H1 (cell line): ENCODE measurements around the gene CACNA2D3. TPM values are rescaled to one million over a fixed set of nuclear protein-coding genes. Genes with fewer than 3 reads are reported as not detected.

ENCODE experiments used
- CTCF ChIA-PET: fragments of 300-600 bp; sonication (Branson Sonifier 250); formaldehyde crosslinking; loops from one replicate; lab custom pipeline; 2021; ENCODE audit not compliant: partially characterized antibody; lab: Charles Lee
- POLR2A ChIA-PET: fragments of 300-600 bp; sonication (Branson Sonifier 250); formaldehyde crosslinking; loops from one replicate; lab custom pipeline; 2021; ENCODE audit warnings: inconsistent platforms; ENCODE audit not compliant: partially characterized antibody; lab: Charles Lee
- DNase-seq, 2 experiments: peaks; one replicate each; pipeline versions ENCODE4 v3.0.0 to v3.0.0-alpha.2; 2010 to 2022; ENCODE audit warnings: low spot score in 2 of 2, low read depth in 1 of 2, mixed read lengths in 1 of 2
- FAIRE-seq: peaks from 2 replicates; lab custom pipeline; 2011; peaks lifted over from hg19 to GRCh38; lab: Jason Lieb, UNC
- H2AFZ ChIP-seq: 2 replicates; pipeline ENCODE4 v1.8.1; 2012; ENCODE audit warnings: low read length, inconsistent platforms
- H2AK5ac ChIP-seq: 2 replicates; pipeline ENCODE4 v1.6.1; 2013; ENCODE audit warnings: low read depth, low read length
- H2BK120ac ChIP-seq: replicated peaks from 2 replicates; pipeline ENCODE3; 2013; ENCODE audit warnings: low read depth, low read length, inconsistent platforms
- H2BK12ac ChIP-seq: 2 replicates; pipeline ENCODE4 v1.6.1; 2013; ENCODE audit warnings: low read depth, low read length
- H2BK15ac ChIP-seq: 2 replicates; pipeline ENCODE4 v1.6.1; 2013; ENCODE audit warnings: low read length
- H2BK20ac ChIP-seq: 2 replicates; pipeline ENCODE4 v1.6.1; 2013; ENCODE audit warnings: low read length
- H2BK5ac ChIP-seq: 2 replicates; pipeline ENCODE4 v1.6.1; 2013; ENCODE audit warnings: low read depth, low read length
- H3K14ac ChIP-seq: 2 replicates; pipeline ENCODE4 v1.6.1; 2013; ENCODE audit warnings: inconsistent platforms; ENCODE audit not compliant: insufficient read length
- H3K18ac ChIP-seq: 2 replicates; pipeline ENCODE4 v1.6.1; 2013; ENCODE audit warnings: low read length; ENCODE audit errors: extremely low read depth
- H3K23ac ChIP-seq: 2 replicates; pipeline ENCODE4 v1.6.1; 2013; ENCODE audit warnings: inconsistent platforms; ENCODE audit not compliant: insufficient read length
- H3K23me2 ChIP-seq: 2 replicates; pipeline ENCODE4 v1.6.1; 2013; ENCODE audit warnings: low read depth, low read length
- H3K27ac ChIP-seq: 2 replicates; pipeline ENCODE4 v1.6.1; 2011; ENCODE audit warnings: low read depth, low read length, inconsistent platforms
- H3K27me3 ChIP-seq, 4 experiments: replicated peaks in 1 of 4; 1 replicate in 1 of 4; 2 replicates in 3 of 4; pipeline versions ENCODE4 v1.6.1 to v1.8.1; 2011 to 2013; ENCODE audit warnings: low read length in 3 of 4, mild to moderate bottlenecking in 3 of 4, inconsistent platforms in 2 of 4, mixed read lengths in 2 of 4, moderate library complexity in 1 of 4; ENCODE audit not compliant: control insufficient read depth in 3 of 4, insufficient read depth in 3 of 4; ENCODE audit errors: extremely low read depth in 1 of 4
- H3K36me3 ChIP-seq, 4 experiments: 2 replicates each; pipeline versions ENCODE4 v1.6.1 to v1.8.1; 2011 to 2013; ENCODE audit warnings: mild to moderate bottlenecking in 4 of 4, low read length in 3 of 4, moderate library complexity in 2 of 4, control low read depth in 1 of 4, inconsistent platforms in 1 of 4; ENCODE audit not compliant: insufficient read depth in 4 of 4, control insufficient read depth in 2 of 4
- H3K4ac ChIP-seq: replicated peaks from 2 replicates; pipeline ENCODE3; 2013; ENCODE audit warnings: low read length, low read depth, mixed read lengths, inconsistent platforms; ENCODE audit not compliant: insufficient read length
- H3K4me1 ChIP-seq, 4 experiments: replicated peaks in 1 of 4; 1 replicate in 1 of 4; 2 replicates in 3 of 4; pipeline versions ENCODE4 v1.6.1 to v1.8.1; 2011 to 2013; ENCODE audit warnings: low read length in 3 of 4, inconsistent platforms in 2 of 4, mixed read lengths in 1 of 4; ENCODE audit not compliant: insufficient read depth in 4 of 4, control insufficient read depth in 3 of 4
- H3K4me2 ChIP-seq, 2 experiments: 2 replicates each; pipeline versions ENCODE4 v1.6.1 to v1.8.1; 2011 to 2013; ENCODE audit warnings: low read depth in 2 of 2, low read length in 2 of 2, control low read depth in 1 of 2, inconsistent platforms in 1 of 2, mild to moderate bottlenecking in 1 of 2; ENCODE audit not compliant: insufficient read depth in 1 of 2
- H3K4me3 ChIP-seq, 4 experiments: fragments of 200-600, 300-600 bp in 1 of 4; sonication (generic), shearing (Covaris generic), sonication (Bioruptor Twin) in 1 of 4; 2 replicates each; pipeline versions ENCODE4 v1.5.1 to v1.8.1; 2011 to 2016; ENCODE audit warnings: low read length in 4 of 4, low read depth in 3 of 4, control low read depth in 2 of 4, inconsistent platforms in 2 of 4, mild to moderate bottlenecking in 2 of 4, mixed read lengths in 1 of 4, moderate library complexity in 1 of 4; ENCODE audit not compliant: insufficient read depth in 2 of 4; ENCODE audit errors: extremely low read depth in 1 of 4
- H3K56ac ChIP-seq: replicated peaks from 2 replicates; pipeline ENCODE3; 2013; ENCODE audit warnings: low read depth, mild to moderate bottlenecking, mixed read lengths, low read length, inconsistent platforms; ENCODE audit not compliant: insufficient read length
- H3K79me1 ChIP-seq: 2 replicates; pipeline ENCODE4 v1.6.1; 2013; ENCODE audit warnings: low read depth, low read length, control low read depth
- H3K79me2 ChIP-seq, 2 experiments: 2 replicates each; pipeline versions ENCODE4 v1.6.1 to v1.8.1; 2012 to 2013; ENCODE audit warnings: low read length in 2 of 2, mild to moderate bottlenecking in 2 of 2, inconsistent platforms in 1 of 2; ENCODE audit not compliant: insufficient read depth in 2 of 2, control insufficient read depth in 1 of 2
- H3K9ac ChIP-seq, 4 experiments: replicated peaks in 1 of 4; 1 replicate in 1 of 4; 2 replicates in 3 of 4; pipeline versions ENCODE4 v1.6.1 to v1.8.1; 2011 to 2013; ENCODE audit warnings: low read depth in 3 of 4, low read length in 3 of 4, control low read depth in 2 of 4, mild to moderate bottlenecking in 2 of 4, moderate library complexity in 2 of 4, inconsistent platforms in 1 of 4; ENCODE audit errors: extremely low read depth in 1 of 4
- H3K9me3 ChIP-seq, 2 experiments: 2 replicates each; pipeline versions ENCODE4 v1.6.1 to v1.8.1; 2012 to 2013; ENCODE audit warnings: mild to moderate bottlenecking in 2 of 2, moderate library complexity in 2 of 2, control low read depth in 1 of 2, inconsistent platforms in 1 of 2, low read depth in 1 of 2, low read length in 1 of 2, mixed read lengths in 1 of 2; ENCODE audit not compliant: insufficient read depth in 2 of 2
- H4K20me1 ChIP-seq, 2 experiments: replicated peaks in 1 of 2; 2 replicates each; pipeline versions ENCODE3 to v1.8.1; 2011 to 2013; ENCODE audit warnings: inconsistent platforms in 2 of 2, low read length in 2 of 2, mild to moderate bottlenecking in 1 of 2; ENCODE audit not compliant: insufficient read depth in 2 of 2, control insufficient read depth in 1 of 2
- H4K5ac ChIP-seq: 2 replicates; pipeline ENCODE4 v1.6.1; 2013; ENCODE audit warnings: low read length, low read depth, mixed read lengths, inconsistent platforms; ENCODE audit not compliant: insufficient read length
- H4K8ac ChIP-seq: 2 replicates; pipeline ENCODE4 v1.8.0; 2013; ENCODE audit warnings: mild to moderate bottlenecking, moderate library complexity, low read length, inconsistent platforms; ENCODE audit not compliant: insufficient read depth; ENCODE audit errors: extremely low read depth
- H4K91ac ChIP-seq: replicated peaks from 2 replicates; pipeline ENCODE3; 2013; ENCODE audit warnings: low read length, mixed read lengths, inconsistent platforms; ENCODE audit not compliant: insufficient read length
- ASH2L ChIP-seq: fragments of 200-600, 300-600 bp; sonication (generic); IDR thresholded peaks from one replicate; pipeline ENCODE4 v1.7.1; 2017; ENCODE audit warnings: low read length
- CEBPB ChIP-seq: IDR thresholded peaks from 2 replicates; pipeline ENCODE4 v1.6.1; 2012; ENCODE audit warnings: low read depth, low read length
- CHD2 ChIP-seq: IDR thresholded peaks from 2 replicates; pipeline ENCODE4 v1.6.1; 2012; ENCODE audit warnings: low read length, improper control_type of control experiment
- EZH2 ChIP-seq: fragments of 200-600 bp; sonication (generic); IDR thresholded peaks from 2 replicates; pipeline ENCODE4 v1.7.1; 2012; ENCODE audit warnings: low read depth, mild to moderate bottlenecking, moderate library complexity, low read length, inconsistent platforms; ENCODE audit not compliant: severe bottlenecking
- FOSL1 ChIP-seq: IDR thresholded peaks from 2 replicates; pipeline ENCODE4 v1.6.1; 2011; ENCODE audit warnings: mild to moderate bottlenecking, low read depth, low read length, moderate library complexity; ENCODE audit not compliant: insufficient read depth
- GTF2F1 ChIP-seq: IDR thresholded peaks from 2 replicates; pipeline ENCODE4 v1.6.1; 2012; ENCODE audit warnings: low read depth, low read length, improper control_type of control experiment, borderline replicate concordance
- PHF8 ChIP-seq: fragments of 200-600 bp; sonication (generic); conservative IDR thresholded peaks from 2 replicates; pipeline ENCODE4 v1.7.1; 2012; ENCODE audit warnings: low read depth, mild to moderate bottlenecking, inconsistent platforms, low read length, moderate library complexity
- POU5F1 ChIP-seq: IDR thresholded peaks from 2 replicates; pipeline ENCODE4 v1.6.1; 2011; ENCODE audit warnings: low read depth, mild to moderate bottlenecking, low read length, moderate library complexity
- SIN3A ChIP-seq, 2 experiments: IDR thresholded peaks in 1 of 2; conservative IDR thresholded peaks in 1 of 2; 2 replicates each; pipeline ENCODE4 v1.6.1; 2011 to 2012; ENCODE audit warnings: low read length in 2 of 2, improper control_type of control experiment in 1 of 2, low read depth in 1 of 2, mild to moderate bottlenecking in 1 of 2
- SRF ChIP-seq: IDR thresholded peaks from 2 replicates; pipeline ENCODE4 v1.6.1; 2011; ENCODE audit warnings: mild to moderate bottlenecking, low read depth, low read length, moderate library complexity
- TAF1 ChIP-seq: IDR thresholded peaks from 2 replicates; pipeline ENCODE4 v1.6.1; 2011; ENCODE audit warnings: mild to moderate bottlenecking, low read depth, low read length
- TEAD4 ChIP-seq: IDR thresholded peaks from 2 replicates; pipeline ENCODE4 v1.6.1; 2012; ENCODE audit warnings: low read depth, low read length, inconsistent platforms, mixed read lengths
- WGBS, 2 experiments: shearing (Covaris generic) in 1 of 2; methylation state at CpG; one replicate each; pipeline versions ENCODE4 v1.1.6 to v1.1.7; 2013 to 2015; ENCODE audit warnings: low lambda C conversion rate in 2 of 2, mixed read lengths in 2 of 2, inconsistent platforms in 1 of 2, low coverage in 1 of 2, missing lambda C conversion rate in 1 of 2; ENCODE audit not compliant: insufficient replicate concordance in 2 of 2, insufficient coverage in 1 of 2, insufficient read length in 1 of 2; ENCODE audit errors: extremely low coverage in 1 of 2, missing lambda C conversion rate in 1 of 2; 5-methylcytosine and 5-hydroxymethylcytosine counted together
- polyA plus RNA-seq, 7 experiments: library from polyadenylated mRNA; depleted of rRNA in 3 of 7; stranded (reverse) in 5 of 7; unstranded in 2 of 7; fragments of >200 nt in 5 of 7; fragments of 200-250 nt in 2 of 7; gene quantifications; 1 replicate in 5 of 7; 2 replicates in 1 of 7; 4 replicates in 1 of 7; pipeline versions ENCODE4 v1.2.1 to v1.2.3, GENCODE V29; 2011 to 2013; ENCODE audit warnings: missing spikeins in 2 of 7, mixed read lengths in 2 of 7
- total RNA-seq: library from RNA; stranded (reverse); fragmentation: NEBNext Ultra II Directional; extraction: Animal tissue kit (Norgen Biotek cat#: 25700); gene quantifications from 2 replicates; pipeline ENCODE4 v1.2.1, GENCODE V29; 2021

CACNA2D3 gene
- total and polyA plus RNA-seq, 2 of the 8 experiments (the other 6 are each of a cell fraction or from before 2014, with no cell fraction given): 1.5 to 1.8 TPM

DNA sequence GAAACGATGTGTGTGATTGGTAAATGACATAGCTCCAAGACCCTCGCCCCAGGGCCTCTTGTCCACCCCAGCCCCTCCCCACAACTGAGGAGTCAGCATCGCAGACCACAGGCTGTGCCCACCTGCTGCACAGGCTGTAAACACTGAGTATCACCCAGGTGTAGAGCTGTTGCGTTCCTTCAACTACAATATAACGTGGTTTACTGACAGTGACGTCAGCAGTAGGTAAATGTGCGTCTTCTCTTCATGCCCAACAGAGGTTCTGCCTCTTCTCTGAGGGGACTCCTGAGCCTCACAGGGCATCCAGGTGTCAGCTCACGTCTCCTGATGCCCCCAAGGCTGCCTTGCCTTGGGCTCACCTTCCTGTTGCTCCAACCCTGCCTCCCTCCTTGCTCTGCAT lies 395.1 kb downstream of the CACNA2D3 start:
- H2AFZ ChIP-seq: no peak overlapping the region
- H3K23ac ChIP-seq: no peak overlapping the region
- H3K18ac ChIP-seq: no peak overlapping the region
- no peaks in the 10 kb centered on the region for H3K79me1 ChIP-seq
- H3K23me2 ChIP-seq: peaks cover 2% of the 10 kb centered on the region; the same call in 1 of the 2 replicates
- H3K4me2 ChIP-seq: no peak overlapping the region
- DNase-seq: no peak
- FAIRE-seq: no peak
- no peak overlapping the region for H3K4ac ChIP-seq
- no peak overlapping the region for H4K8ac ChIP-seq
- H2BK12ac ChIP-seq: no peak overlapping the region
- H3K4me3 ChIP-seq: no peak overlapping the region
- H2BK20ac ChIP-seq: no peak overlapping the region
- H2BK5ac ChIP-seq: no peak overlapping the region; the same call in 1 of the 2 replicates
- POLR2A ChIA-PET: interaction anchor here (0.6 kb wide), 1 partner anchor 305 kb away, joined by 3 read pairs; no protein-coding TSS in a partner anchor
- no peaks in the 10 kb centered on the region for H3K36me3 ChIP-seq
- H4K91ac ChIP-seq: no peak overlapping the region
- CTCF ChIA-PET: interaction anchor here (1.0 to 2.1 kb wide), 2 partner anchors 10 to 21 kb away, joined by 3 to 7 read pairs; no protein-coding TSS in a partner anchor
- no peak overlapping the region for H3K27ac ChIP-seq
- H3K4me1 ChIP-seq: no peaks in the 10 kb centered on the region
- 72% methylated on average over 8 of the region's 8 CpGs; no CpG with 5 or more reads in 1 of the 2 experiments for WGBS, 2 experiments
- H3K27me3 ChIP-seq: no peaks in the 10 kb centered on the region; a peak in 2 of 7 replicates
- H3K9ac ChIP-seq: no peak overlapping the region
- H4K20me1 ChIP-seq: no peaks in the 10 kb centered on the region
- H3K56ac ChIP-seq: no peak overlapping the region
- H4K5ac ChIP-seq: no peak overlapping the region
- no peak overlapping the region for H2AK5ac ChIP-seq
- no peaks in the 10 kb centered on the region for H3K9me3 ChIP-seq
- no peak overlapping the region for H2BK15ac ChIP-seq
- H3K14ac ChIP-seq: no peak overlapping the region
- H3K79me2 ChIP-seq: no peaks in the 10 kb centered on the region
- H2BK120ac ChIP-seq: no peak overlapping the region
- no peak for TF ChIP-seq FOSL1
- TF ChIP-seq SIN3A (conservative IDR thresholded peaks at IDR 0.05 in 1 of 2, IDR thresholded peaks at IDR 0.05 in 1 of 2; ENCODE audit: low read depth in 1 of 2, low read length in 2 of 2): no peak
- TF ChIP-seq TAF1: no peak
- TF ChIP-seq POU5F1: no peak
- no peak for TF ChIP-seq GTF2F1
- TF ChIP-seq TEAD4: no peak
- TF ChIP-seq PHF8: no peak
- TF ChIP-seq ASH2L: no peak
- TF ChIP-seq CEBPB: no peak
- no peak for TF ChIP-seq SRF
- no peak for TF ChIP-seq CHD2
- TF ChIP-seq EZH2: no peak
